Nephron progenitor cell (in vitro differentiated cells): ENCODE results near the gene LRATD1.
A peak's percentile ranks its signal among the peaks of the same experiment; 100 is the strongest.

Experiments
- DNase-seq: peaks from one replicate; pipeline ENCODE4 v3.0.0; 2021
- H3K27ac Mint-ChIP-seq: 2 replicates; pipeline ENCODE4 v1.8.0; 2021; ENCODE audit warnings: mild to moderate bottlenecking, moderate library complexity, mixed read lengths
- H3K27me3 Mint-ChIP-seq: 2 replicates; pipeline ENCODE4 v1.8.0; 2021; ENCODE audit warnings: mild to moderate bottlenecking, low read depth, mixed read lengths; ENCODE audit not compliant: poor library complexity
- H3K36me3 Mint-ChIP-seq: 2 replicates; pipeline ENCODE4 v1.8.0; 2021; ENCODE audit warnings: low read depth, mixed read lengths
- H3K4me1 Mint-ChIP-seq: 2 replicates; pipeline ENCODE4 v1.8.0; 2021; ENCODE audit warnings: mixed read lengths
- H3K4me3 Mint-ChIP-seq: 2 replicates; pipeline ENCODE4 v1.8.0; 2021; ENCODE audit warnings: mild to moderate bottlenecking, moderate library complexity, mixed read lengths
- H3K9me3 Mint-ChIP-seq: 2 replicates; pipeline ENCODE4 v1.8.0; 2021; ENCODE audit warnings: mild to moderate bottlenecking, moderate library complexity, mixed read lengths
- CTCF ChIP-seq: fragments of 200-600 bp; sonication (generic); IDR thresholded peaks from 2 replicates; pipeline ENCODE4 v1.5.0; 2021; ENCODE audit warnings: antibody characterized with exemption

Gene LRATD1

GRCh38 chr2:14661163-14661562 is 28.6 kb downstream of the LRATD1 start:
- Mint-ChIP-seq H3K27me3 (no peaks in the 10 kb centered on the region), H3K36me3 (no peaks in the 10 kb centered on the region), H3K27ac (no peak overlapping the region), H3K4me1 (no peaks in the 10 kb centered on the region), H3K9me3 (no peaks in the 10 kb centered on the region), H3K4me3 (no peak overlapping the region)
- no peak for TF ChIP-seq CTCF
- no peak for DNase-seq

GRCh38 chr2:14673351-14673875 is 40.9 kb downstream of the LRATD1 start:
- Mint-ChIP-seq H3K4me1 (no peaks in the 10 kb centered on the region), H3K9me3 (no peaks in the 10 kb centered on the region), H3K4me3 (no peak overlapping the region), H3K27ac (no peak overlapping the region), H3K36me3 (no peaks in the 10 kb centered on the region), H3K27me3 (peaks cover 6% of the 10 kb centered on the region)
- DNase-seq: no peak
- no peak for TF ChIP-seq CTCF

GRCh38 chr2:14675489-14675888 is 43.0 kb downstream of the LRATD1 start:
- H3K4me1 Mint-ChIP-seq: no peaks in the 10 kb centered on the region
- no peak overlapping the region for H3K4me3 Mint-ChIP-seq
- TF ChIP-seq CTCF: no peak
- H3K27ac Mint-ChIP-seq: no peak overlapping the region
- H3K36me3 Mint-ChIP-seq: no peaks in the 10 kb centered on the region
- DNase-seq: no peak
- no peaks in the 10 kb centered on the region for H3K9me3 Mint-ChIP-seq
- H3K27me3 Mint-ChIP-seq: peaks cover 10% of the 10 kb centered on the region

GRCh38 chr2:14676371-14676770 is 43.9 kb downstream of the LRATD1 start:
- Mint-ChIP-seq H3K36me3 (no peaks in the 10 kb centered on the region), H3K4me3 (no peak overlapping the region), H3K27me3 (peaks cover 10% of the 10 kb centered on the region), H3K4me1 (no peaks in the 10 kb centered on the region), H3K27ac (no peak overlapping the region), H3K9me3 (no peaks in the 10 kb centered on the region)
- DNase-seq: no peak
- TF ChIP-seq CTCF: no peak

GRCh38 chr2:14677039-14677438 is 44.5 kb downstream of the LRATD1 start:
- Mint-ChIP-seq H3K27me3 (peaks cover 10% of the 10 kb centered on the region), H3K4me3 (no peak overlapping the region), H3K27ac (no peak overlapping the region), H3K36me3 (no peaks in the 10 kb centered on the region), H3K9me3 (no peaks in the 10 kb centered on the region), H3K4me1 (no peaks in the 10 kb centered on the region)
- peak; percentile 20 for DNase-seq
- no peak for TF ChIP-seq CTCF

GRCh38 chr2:14678761-14679160 is 46.2 kb downstream of the LRATD1 start:
- no peak for DNase-seq
- TF ChIP-seq CTCF: no peak
- Mint-ChIP-seq H3K4me3 (no peak overlapping the region), H3K27me3 (peaks cover 7% of the 10 kb centered on the region), H3K9me3 (no peaks in the 10 kb centered on the region), H3K36me3 (no peaks in the 10 kb centered on the region), H3K27ac (no peak overlapping the region), H3K4me1 (no peaks in the 10 kb centered on the region)
